Activated T-helper 2 cell treated with anti-CD3 and anti-CD28 coated beads, Interferon-gamma antibody, Interleukin-2, Interleukin-4, amounts not matched to agents 10 μg/mL and 5 μg/mL and 100 μg/mL, durations not matched to agents 14 hours and 24 hours and 36 hours (primary cell): ENCODE measurements around the gene CCDC180. TPM values are rescaled to one million over a fixed set of nuclear protein-coding genes. Genes with fewer than 3 reads are reported as not detected.
"Not testable (repeated sequence)": the region's sequence is repeated elsewhere in the genome, so short reads cannot be mapped to it uniquely, and the experiment has no call there.

Source experiments
- DNase-seq: peaks from one replicate; pipeline ENCODE4 v3.0.0; 2021; ENCODE audit warnings: low spot score
- H3K27ac Mint-ChIP-seq: one replicate; pipeline ENCODE4 v1.8.0; 2021; ENCODE audit warnings: mixed read lengths
- H3K27me3 Mint-ChIP-seq: one replicate; pipeline ENCODE4 v1.8.0; 2021; ENCODE audit warnings: low read depth, mixed read lengths
- H3K36me3 Mint-ChIP-seq: one replicate; pipeline ENCODE4 v1.8.0; 2021; ENCODE audit warnings: low read depth, mixed read lengths
- H3K4me1 Mint-ChIP-seq: one replicate; pipeline ENCODE4 v1.8.0; 2021; ENCODE audit warnings: low read depth, mixed read lengths
- H3K4me3 Mint-ChIP-seq: one replicate; pipeline ENCODE4 v1.8.0; 2021; ENCODE audit warnings: low read depth, mild to moderate bottlenecking, moderate library complexity, mixed read lengths
- H3K9me3 Mint-ChIP-seq: one replicate; pipeline ENCODE4 v1.8.0; 2021; ENCODE audit warnings: mixed read lengths
- intact Hi-C: fragments of 100-400 bp; cut with micrococcal nuclease; formaldehyde crosslinking; loops from one replicate; pipeline ENCODE4 v1.15.1; 2023
- total RNA-seq: library from RNA; stranded (reverse); gene quantifications from 2 replicates; pipeline ENCODE4 v1.2.3, GENCODE V29; 2022

The CCDC180 gene
- total RNA-seq, 1 donor from 2014 or later = 3.5 TPM

- H3K36me3 Mint-ChIP-seq = no peaks in the 10 kb centered on the region
- no peak overlapping the region for H3K27ac Mint-ChIP-seq
- H3K4me1 Mint-ChIP-seq = peaks cover 3% of the 10 kb centered on the region
- DNase-seq = no peak
- no peak overlapping the region for H3K4me3 Mint-ChIP-seq
- intact Hi-C loops = no loop called here
- no peaks in the 10 kb centered on the region for H3K9me3 Mint-ChIP-seq
- no peaks in the 10 kb centered on the region for H3K27me3 Mint-ChIP-seq
These were observed 7.0 kb downstream of the CCDC180 start for GRCh38 chr9:97314503-97314902.

- no peaks in the 10 kb centered on the region for H3K9me3 Mint-ChIP-seq
- peaks cover 6% of the 10 kb centered on the region for H3K4me1 Mint-ChIP-seq
- no peaks in the 10 kb centered on the region for H3K27me3 Mint-ChIP-seq
- DNase-seq = no peak
- no peaks in the 10 kb centered on the region for H3K36me3 Mint-ChIP-seq
- no peak overlapping the region for H3K27ac Mint-ChIP-seq
- intact Hi-C loops = no loop called here
- H3K4me3 Mint-ChIP-seq = no peak overlapping the region
These were observed 8.1 kb downstream of the CCDC180 start for GRCh38 chr9:97315550-97315949.

GRCh38 chr9:97316904-97317303, 9.4 kb downstream of the CCDC180 start:
- Mint-ChIP-seq H3K9me3 (no peaks in the 10 kb centered on the region), H3K27ac (no peak overlapping the region), H3K36me3 (no peaks in the 10 kb centered on the region), H3K27me3 (no peaks in the 10 kb centered on the region), H3K4me1 (peaks cover 6% of the 10 kb centered on the region), H3K4me3 (no peak overlapping the region)
- DNase-seq = no peak
- intact Hi-C loops = no loop called here

GRCh38 chr9:97318433-97318832, 11.0 kb downstream of the CCDC180 start:
- Mint-ChIP-seq H3K36me3 (no peaks in the 10 kb centered on the region), H3K4me3 (no peak overlapping the region), H3K9me3 (no peaks in the 10 kb centered on the region), H3K4me1 (peaks cover 6% of the 10 kb centered on the region), H3K27me3 (no peaks in the 10 kb centered on the region), H3K27ac (no peak overlapping the region)
- no peak for DNase-seq
- intact Hi-C loops = no loop called here

- H3K27me3 Mint-ChIP-seq = no peaks in the 10 kb centered on the region
- H3K27ac Mint-ChIP-seq = no peak overlapping the region
- intact Hi-C loops = no loop called here
These were observed 11.9 kb downstream of the CCDC180 start for GRCh38 chr9:97319395-97319794.

GRCh38 chr9:97320080-97320642, 12.7 kb downstream of the CCDC180 start:
- H3K4me3 Mint-ChIP-seq = no peak overlapping the region
- intact Hi-C loops = no loop called here
- H3K4me1 Mint-ChIP-seq = peaks cover 6% of the 10 kb centered on the region
- no peak for DNase-seq
- H3K9me3 Mint-ChIP-seq = no peaks in the 10 kb centered on the region
- H3K27ac Mint-ChIP-seq = no peak overlapping the region
- H3K27me3 Mint-ChIP-seq = no peaks in the 10 kb centered on the region
- no peaks in the 10 kb centered on the region for H3K36me3 Mint-ChIP-seq

More at GRCh38 chr9:97319395-97319794, 11.9 kb downstream of the CCDC180 start:
- Mint-ChIP-seq H3K36me3 (no peaks in the 10 kb centered on the region), H3K4me3 (no peak overlapping the region), H3K9me3 (no peaks in the 10 kb centered on the region), H3K4me1 (peaks cover 6% of the 10 kb centered on the region)
- DNase-seq = no peak

GRCh38 chr9:97321251-97321650, 13.8 kb downstream of the CCDC180 start:
- intact Hi-C loops = no loop called here
- Mint-ChIP-seq H3K4me3 (no peak overlapping the region), H3K27me3 (no peaks in the 10 kb centered on the region), H3K9me3 (no peaks in the 10 kb centered on the region), H3K36me3 (no peaks in the 10 kb centered on the region), H3K4me1 (peaks cover 6% of the 10 kb centered on the region), H3K27ac (no peak overlapping the region)
- DNase-seq = no peak

- intact Hi-C loops = no loop called here
- no peak for DNase-seq
- Mint-ChIP-seq H3K27ac (no peak overlapping the region), H3K9me3 (no peaks in the 10 kb centered on the region), H3K36me3 (no peaks in the 10 kb centered on the region), H3K27me3 (no peaks in the 10 kb centered on the region), H3K4me3 (no peak overlapping the region), H3K4me1 (peaks cover 6% of the 10 kb centered on the region)
These were observed 14.2 kb downstream of the CCDC180 start for GRCh38 chr9:97321691-97322090.

GRCh38 chr9:97322105-97322504, 14.6 kb downstream of the CCDC180 start:
- Mint-ChIP-seq H3K27ac (no peak overlapping the region), H3K27me3 (no peaks in the 10 kb centered on the region), H3K4me1 (peaks cover 6% of the 10 kb centered on the region), H3K9me3 (no peaks in the 10 kb centered on the region), H3K4me3 (no peak overlapping the region), H3K36me3 (no peaks in the 10 kb centered on the region)
- intact Hi-C loops = no loop called here
- no peak for DNase-seq

- peaks cover 1% of the 10 kb centered on the region for H3K4me1 Mint-ChIP-seq
- no peak overlapping the region for H3K27ac Mint-ChIP-seq
- intact Hi-C loops = no loop called here
These were observed 17.5 kb downstream of the CCDC180 start for GRCh38 chr9:97324954-97325353.

GRCh38 chr9:97327562-97327961, 20.1 kb downstream of the CCDC180 start:
- no peak for DNase-seq
- Mint-ChIP-seq H3K4me1 (no peaks in the 10 kb centered on the region), H3K27me3 (no peaks in the 10 kb centered on the region), H3K9me3 (peaks cover 3% of the 10 kb centered on the region), H3K36me3 (peaks cover 3% of the 10 kb centered on the region), H3K27ac (no peak overlapping the region), H3K4me3 (no peak overlapping the region)
- intact Hi-C loops = no loop called here

More at GRCh38 chr9:97324954-97325353, 17.5 kb downstream of the CCDC180 start:
- no peak overlapping the region for H3K4me3 Mint-ChIP-seq
- H3K9me3 Mint-ChIP-seq = no peaks in the 10 kb centered on the region
- no peaks in the 10 kb centered on the region for H3K36me3 Mint-ChIP-seq
- H3K27me3 Mint-ChIP-seq = no peaks in the 10 kb centered on the region
- DNase-seq = no peak

- Mint-ChIP-seq H3K27me3 (no peaks in the 10 kb centered on the region), H3K4me1 (no peaks in the 10 kb centered on the region), H3K4me3 (no peak overlapping the region), H3K27ac (no peak overlapping the region), H3K9me3 (peaks cover 16% of the 10 kb centered on the region), H3K36me3 (peaks cover 9% of the 10 kb centered on the region)
- intact Hi-C loops = no loop called here
- no peak for DNase-seq
These were observed 25.5 kb downstream of the CCDC180 start for GRCh38 chr9:97332993-97333392.

GRCh38 chr9:97335622-97336021, 28.2 kb downstream of the CCDC180 start:
- H3K4me1 Mint-ChIP-seq, DNase-seq, H3K36me3 Mint-ChIP-seq, H3K27me3 Mint-ChIP-seq, intact Hi-C loops, H3K27ac Mint-ChIP-seq, H3K4me3 Mint-ChIP-seq: not testable (repeated sequence)
- H3K9me3 Mint-ChIP-seq = peaks cover 16% of the 10 kb centered on the region

- Mint-ChIP-seq H3K36me3 (no peaks in the 10 kb centered on the region), H3K9me3 (no peaks in the 10 kb centered on the region), H3K27me3 (no peaks in the 10 kb centered on the region), H3K27ac (no peak overlapping the region), H3K4me3 (no peak overlapping the region), H3K4me1 (no peaks in the 10 kb centered on the region)
- DNase-seq = no peak
- intact Hi-C loops = no loop called here
These were observed 41.4 kb downstream of the CCDC180 start for GRCh38 chr9:97348871-97349270.
